NK-92 treated with Interleukin-12 subunit alpha and Interleukin-12 subunit beta, amount 100 ng/mL, for 24 hours (cell line): ENCODE measurements around the gene ZNF407.

Experiments used
- DNase-seq: peaks from one replicate; lab custom pipeline; 2025; lab: John Stamatoyannopoulos, UW

Gene ZNF407

DNA sequence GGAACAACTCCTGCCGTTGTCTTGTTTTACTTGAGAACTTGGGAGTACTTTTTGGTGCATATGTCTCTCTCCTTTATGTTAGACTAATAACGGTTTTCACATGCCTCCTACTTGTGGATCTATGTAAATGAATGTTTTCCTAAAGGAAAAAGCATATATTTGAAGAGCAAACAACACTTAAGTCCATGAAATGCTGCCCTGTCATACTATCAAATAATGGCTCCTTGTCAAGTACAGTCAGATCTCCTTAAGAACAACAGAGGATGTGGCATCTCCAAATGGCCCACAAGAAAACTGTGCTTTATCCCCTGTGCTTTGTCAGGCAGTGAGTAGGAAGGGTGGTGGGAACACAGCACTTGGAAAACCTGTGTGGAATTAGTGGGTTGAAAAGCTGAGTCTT is 413.0 kb downstream of the ZNF407 start:
- no peak for DNase-seq

DNA sequence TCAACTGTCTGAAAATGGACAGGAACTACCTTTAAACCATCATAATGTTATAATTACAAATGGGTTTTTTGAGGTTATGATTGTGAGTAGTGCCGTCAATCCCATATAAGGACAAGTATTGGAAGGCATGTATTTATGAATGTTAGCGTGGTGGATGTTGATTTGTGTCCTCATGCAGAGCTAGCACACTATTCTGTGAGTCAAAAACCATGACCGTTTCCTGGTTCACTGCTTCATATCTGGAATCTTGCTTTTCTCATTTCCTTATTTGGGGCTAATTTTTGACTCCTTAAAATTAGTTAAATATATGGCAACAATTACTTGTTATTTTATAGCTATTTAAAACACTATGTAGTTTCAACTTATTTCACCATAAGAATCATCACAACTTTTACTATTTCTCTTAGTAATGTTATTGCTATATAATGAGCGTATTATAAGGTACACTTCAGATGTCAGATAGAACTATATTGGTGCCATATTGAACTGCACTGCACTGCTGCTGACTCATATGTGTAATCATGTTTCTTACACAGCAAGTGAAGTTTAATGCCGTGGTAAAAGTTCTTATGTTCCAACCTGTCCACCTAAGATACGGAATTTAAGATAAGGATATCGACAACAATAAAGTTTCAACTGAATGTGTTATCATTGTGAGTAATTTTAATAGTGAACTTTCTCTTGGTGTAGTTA is 418.5 kb downstream of the ZNF407 start:
- no peak for DNase-seq

DNA sequence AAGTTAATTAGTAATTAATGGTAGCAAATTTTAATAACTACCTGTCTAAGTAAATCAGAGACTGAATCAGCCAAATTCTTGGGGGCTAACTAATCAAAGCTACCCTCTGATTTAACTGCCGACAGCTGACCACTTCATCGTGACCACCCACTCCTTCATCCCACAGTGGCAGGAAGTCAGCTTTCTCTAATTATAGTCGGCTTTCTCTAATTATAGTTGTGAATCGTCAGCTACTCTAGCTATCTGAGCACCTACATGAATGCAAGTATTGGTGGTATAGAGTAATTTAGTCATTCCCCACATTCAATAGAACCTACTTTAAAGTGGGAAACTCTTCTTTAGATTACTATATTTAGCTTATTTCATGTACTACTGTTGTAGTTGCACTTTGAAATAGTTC is 425.8 kb downstream of the ZNF407 start:
- no peak for DNase-seq

DNA sequence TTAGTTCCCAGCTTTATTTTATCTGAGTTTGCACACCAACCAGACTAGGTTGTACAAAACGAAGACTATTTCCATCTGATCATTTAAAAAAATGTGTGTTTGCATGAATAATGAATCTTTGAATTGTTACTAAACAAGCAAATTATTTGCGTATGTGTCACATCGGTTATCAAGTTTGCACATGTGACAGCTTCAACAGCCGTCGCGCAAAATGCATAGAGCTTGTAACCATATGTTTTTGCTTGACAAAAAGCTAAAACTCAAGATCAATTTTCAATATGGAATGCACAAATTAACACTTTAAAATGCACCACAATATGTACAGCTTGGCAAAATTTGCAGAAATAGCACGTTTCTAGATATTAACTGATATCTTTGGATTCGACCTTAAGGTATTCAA is 427.2 kb downstream of the ZNF407 start:
- no peak for DNase-seq

DNA sequence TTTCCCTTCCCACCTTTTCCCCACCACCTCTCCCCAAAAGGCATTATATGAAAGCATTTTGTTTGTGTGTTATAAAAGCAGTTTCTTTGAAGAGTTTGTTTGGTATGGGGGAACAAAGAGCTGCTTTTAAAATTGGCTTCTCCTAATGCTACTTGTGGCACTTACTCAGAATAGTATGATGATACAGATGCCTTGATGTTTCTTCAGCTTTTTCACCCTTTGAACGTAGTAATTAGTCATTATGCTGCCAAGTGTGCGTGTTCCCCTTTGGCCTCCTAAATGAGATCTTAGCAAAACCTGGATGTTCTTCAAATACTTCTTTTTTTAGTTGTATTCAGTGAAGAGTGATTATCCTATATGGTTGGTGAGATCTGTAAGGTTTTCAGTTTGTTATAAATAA is 427.9 kb downstream of the ZNF407 start:
- DNase-seq = no peak

DNA sequence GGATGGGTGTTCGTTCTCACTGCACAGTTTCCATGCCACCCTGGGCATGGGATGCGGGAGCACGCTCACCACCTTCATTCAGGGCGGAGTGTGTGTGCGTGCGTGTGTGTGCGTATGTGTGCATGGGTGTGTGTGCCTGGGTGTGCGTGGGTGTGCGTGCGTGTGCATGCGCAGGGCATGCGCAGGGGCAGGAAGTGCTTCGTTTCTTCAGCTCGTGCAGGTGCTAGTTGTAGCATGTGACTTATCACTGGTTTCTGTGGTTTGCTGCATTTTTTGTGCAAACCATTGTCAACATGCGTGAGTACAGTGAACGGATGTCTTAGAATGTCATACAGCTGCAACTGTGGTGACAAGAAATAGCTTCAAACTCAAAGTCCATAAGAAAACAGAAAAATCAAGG is 431.8 kb downstream of the ZNF407 start:
- DNase-seq = no peak

DNA sequence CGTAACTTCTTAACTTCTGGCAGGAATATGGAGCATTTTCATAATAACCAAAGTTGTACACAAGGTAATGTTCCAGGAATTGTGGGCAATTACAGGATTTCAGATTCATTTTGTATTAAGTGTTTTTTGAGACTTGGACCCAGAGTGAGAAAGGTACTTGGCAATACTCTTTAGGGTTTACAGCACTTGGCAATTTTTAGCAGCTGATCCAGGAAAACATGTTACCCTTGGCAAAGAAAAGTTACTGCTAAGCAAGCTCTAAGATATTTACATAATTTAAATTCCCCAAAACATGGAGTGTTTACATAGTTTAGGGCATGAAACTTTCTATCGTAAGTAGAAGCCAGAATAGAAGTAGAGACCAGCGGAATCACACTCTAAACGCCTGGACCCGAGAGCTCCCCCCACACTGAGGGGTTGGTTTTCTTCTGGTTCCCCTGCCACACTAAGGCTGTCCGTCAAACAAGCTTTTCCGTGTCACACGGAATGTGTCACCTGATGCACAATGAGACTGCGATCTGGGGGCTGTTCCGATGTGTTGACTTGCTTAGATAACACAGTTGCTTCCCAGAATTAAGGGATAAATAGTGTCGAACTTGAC is 434.1 kb downstream of the ZNF407 start:
- DNase-seq = no peak

DNA sequence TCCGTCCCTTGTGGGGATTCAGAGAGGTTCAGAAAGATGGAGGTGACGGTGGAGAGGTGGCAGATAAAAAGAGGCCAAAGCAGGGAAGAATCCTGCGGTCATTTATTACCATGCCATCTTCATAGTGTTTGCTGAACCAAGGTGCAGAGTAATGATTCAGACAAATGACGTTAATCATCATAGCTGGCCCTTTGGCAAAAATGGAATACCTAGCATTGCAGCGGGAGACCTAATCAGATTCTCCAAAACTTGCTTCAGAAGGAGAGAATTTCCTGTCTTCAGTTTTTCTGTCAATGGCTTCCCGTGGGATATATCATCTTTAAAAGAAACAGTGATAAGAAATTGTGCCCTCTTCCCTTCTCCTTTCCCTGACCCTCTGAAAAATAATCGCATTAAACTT is 435.8 kb downstream of the ZNF407 start:
- DNase-seq = no peak

DNA sequence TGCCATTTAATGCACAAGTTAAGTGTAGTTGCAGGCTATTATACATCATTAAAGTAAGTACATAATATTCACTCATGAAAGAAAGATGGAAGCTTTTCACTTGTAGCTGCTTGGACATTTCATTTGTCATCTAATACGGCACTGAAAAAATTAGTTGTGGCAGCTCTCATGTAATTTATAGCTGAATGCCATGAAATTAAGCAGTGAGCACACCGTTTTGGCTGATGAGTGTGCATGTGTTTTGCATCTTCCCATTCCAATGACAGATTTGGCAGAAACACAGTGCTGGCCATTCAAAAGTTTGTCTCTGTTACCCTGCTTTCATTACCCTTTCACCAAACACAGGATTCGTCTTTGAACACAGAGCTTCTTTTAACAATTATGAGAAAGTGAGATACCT is 437.3 kb downstream of the ZNF407 start:
- DNase-seq = no peak

DNA sequence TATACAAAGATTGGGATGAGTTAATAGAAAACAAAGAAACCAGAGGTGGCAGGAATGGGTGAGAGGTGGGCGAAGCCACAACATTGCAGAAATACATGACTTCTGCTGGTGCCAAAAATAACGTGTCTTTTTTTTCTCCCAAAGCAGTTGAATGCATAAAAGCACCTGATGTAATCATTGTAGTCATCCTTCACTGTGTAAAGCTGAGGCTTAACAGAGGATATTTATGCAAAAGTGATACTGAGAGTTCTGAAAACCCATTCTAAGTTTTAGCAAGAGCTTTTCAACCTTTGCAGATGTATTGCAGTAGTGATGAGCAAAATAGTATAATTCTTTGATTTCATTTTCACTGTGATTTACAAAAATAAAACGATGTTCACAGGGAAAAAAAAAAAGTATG is 438.3 kb downstream of the ZNF407 start:
- DNase-seq = no peak

DNA sequence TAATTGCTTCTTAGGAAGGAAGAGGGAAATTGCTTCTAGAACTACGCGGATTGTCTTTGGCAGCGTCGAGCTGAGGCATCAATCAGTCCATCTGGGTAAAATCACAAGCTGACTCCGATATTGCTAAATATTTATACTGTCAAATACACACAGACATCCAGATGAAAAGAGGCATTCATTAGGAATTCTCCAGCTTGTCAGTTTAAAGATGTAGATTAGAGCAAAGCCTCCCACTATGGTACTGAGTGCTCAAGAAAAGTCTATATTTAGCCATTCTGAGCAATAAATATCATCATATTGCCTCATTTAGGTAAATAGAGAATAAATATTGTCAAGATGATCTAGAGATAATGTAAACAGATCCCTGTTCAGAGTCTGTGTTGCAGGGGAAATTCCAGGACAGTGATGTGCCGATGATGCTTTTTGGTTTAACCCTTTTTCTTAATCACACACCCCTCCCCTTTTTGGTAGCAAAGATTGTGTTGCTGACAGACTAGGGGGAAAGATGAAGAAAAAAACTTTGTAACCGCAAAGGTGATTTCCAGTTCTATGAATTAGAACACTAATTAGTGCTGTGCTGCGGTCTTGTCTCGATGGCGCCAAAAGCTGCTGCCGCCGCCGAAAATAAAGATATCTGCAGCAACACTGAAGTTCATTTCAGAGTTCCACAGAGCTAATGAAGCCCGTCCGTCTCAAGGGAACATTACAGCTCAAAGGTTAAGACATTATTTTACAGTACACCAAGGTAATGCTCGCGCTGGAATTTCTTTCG is 439.4 kb downstream of the ZNF407 start:
- no peak for DNase-seq

DNA sequence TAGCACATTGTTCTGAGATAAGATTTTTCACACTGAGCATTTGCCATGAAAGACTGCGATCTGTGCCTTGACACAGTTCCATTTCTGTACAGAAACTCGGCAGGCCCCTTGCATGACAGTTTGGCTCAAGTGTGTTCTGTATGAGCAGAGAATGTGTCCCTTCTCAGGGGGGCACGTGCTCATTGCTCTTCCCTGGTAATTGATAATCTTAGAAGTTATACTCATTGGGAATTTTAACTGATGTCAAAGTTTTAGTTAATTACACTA is 440.0 kb downstream of the ZNF407 start:
- no peak for DNase-seq

DNA sequence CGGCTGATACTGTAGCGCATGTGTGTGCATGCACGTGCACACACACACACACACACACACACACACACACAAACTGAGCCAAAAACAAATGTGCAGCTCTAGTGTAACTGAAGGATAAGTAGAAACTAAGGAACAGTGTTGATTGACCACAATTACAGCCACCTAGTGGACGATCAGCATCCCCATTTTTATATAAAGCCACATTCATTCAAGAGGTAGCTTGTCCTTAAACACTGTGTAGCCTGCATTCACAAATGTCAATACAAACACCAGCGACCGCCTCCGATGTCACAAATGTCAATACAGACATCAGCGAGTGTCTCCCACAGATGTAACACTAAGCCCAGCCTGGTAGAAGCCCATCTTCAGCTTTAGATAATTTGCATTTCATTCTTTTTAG is 443.9 kb downstream of the ZNF407 start:
- DNase-seq = no peak

DNA sequence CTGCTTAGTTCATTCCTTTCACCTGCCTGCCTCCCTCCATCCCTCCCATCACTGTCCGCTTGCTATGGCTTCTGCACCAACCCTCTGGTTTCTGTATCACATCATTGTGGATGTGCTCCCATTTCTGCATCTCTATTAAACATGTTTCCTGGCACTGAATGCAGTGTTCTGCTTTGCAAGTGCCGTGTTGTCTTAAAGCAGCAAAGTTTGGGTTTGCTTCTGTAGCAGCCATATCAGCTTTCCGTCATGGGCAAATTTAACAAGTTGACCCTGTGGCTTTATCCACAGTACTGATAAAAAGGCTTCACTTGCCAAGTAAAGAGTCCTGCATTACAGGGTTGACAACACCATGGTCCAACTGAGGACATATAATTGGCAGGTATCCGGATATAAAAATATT is 445.8 kb downstream of the ZNF407 start:
- DNase-seq = no peak

DNA sequence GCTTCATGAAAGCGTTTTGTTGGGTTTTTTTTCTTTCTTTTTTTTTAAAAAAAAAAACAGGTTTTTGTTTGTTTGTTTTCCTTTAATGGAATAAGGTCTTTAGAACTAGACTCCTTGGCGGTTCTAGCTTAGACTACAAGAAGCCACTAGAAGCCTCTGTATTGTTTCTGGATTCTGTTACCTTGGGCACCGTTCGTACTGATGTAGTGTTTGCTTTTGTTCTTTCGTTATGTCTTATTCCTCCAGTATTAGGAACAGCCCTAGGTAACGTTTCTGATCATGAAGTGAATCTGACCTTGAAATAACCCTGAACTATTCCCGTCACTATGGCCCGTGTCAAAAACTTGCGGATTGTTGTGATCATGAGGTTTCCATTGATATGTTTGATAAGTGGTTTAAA is 446.6 kb downstream of the ZNF407 start:
- DNase-seq = no peak

DNA sequence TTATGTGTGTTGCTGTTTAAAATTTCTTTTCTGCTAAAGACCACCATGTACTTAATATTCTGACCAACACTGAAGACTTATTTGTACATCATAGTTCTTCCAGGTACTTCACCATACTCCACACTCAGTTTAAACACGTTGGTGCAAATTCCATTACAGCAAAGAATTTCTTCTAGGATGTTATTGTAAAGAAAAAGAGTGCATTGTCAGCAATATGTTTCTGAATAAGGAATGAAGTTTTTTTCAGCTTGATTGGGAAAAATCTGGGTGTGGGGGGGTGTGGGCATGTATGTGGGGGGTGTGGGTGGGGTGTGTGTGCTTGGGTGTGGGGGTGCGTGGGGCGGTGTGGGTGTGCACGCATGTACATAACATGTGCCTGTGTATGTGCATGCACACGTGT is 447.1 kb downstream of the ZNF407 start:
- no peak for DNase-seq

DNA sequence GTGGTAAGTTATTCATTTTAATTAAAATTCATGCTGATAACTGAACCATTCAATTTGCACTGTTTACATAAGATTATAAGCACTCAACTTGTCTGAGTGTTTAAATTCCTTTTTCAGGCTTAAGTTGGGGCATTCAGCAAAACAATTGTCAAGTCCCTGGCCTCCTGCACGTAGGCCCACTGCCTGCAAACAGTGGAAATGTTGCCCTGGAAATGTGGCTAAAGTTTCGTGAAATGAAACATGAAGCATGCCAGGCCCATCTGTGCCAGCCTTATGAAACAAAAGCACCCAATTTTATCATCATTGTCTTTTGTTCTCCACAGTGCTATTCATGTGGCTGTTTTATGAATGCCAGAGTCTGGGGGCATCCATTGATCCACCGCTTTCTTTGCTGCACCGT is 447.6 kb downstream of the ZNF407 start:
- DNase-seq = no peak

DNA sequence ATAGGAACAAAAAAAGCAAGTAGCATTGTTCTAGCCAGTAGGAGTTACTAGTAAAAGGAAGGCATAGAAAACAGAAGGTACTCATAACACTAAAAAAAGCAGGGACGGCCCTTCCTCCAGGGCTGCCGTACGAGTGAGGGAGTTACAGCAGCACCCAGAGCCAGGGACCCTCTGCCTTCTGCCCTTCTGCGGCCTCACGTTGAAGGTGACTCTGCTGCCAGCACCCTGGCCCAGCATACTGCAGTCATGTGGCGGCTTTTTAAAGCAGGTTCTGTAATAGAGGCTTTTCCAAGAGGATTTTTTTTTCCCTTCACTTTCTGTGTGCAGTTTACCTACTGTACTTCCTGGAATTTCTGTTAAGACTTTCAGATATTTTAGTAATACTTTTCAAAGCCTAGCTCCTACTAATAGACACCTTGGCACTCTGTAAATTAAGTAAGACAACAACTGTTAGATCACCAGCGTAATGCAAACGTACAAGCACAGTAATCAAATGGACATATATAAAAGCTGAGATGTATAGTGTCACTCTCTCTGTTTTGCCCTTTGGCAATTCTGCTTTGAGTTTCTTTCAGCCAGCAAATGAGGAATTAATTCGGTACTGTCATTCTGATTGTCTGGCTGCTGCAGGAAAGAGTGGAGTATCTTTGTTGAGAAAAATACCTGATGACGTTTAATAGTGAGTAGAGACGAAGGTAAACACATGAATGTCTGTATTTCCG is 449.7 kb downstream of the ZNF407 start:
- no peak for DNase-seq

DNA sequence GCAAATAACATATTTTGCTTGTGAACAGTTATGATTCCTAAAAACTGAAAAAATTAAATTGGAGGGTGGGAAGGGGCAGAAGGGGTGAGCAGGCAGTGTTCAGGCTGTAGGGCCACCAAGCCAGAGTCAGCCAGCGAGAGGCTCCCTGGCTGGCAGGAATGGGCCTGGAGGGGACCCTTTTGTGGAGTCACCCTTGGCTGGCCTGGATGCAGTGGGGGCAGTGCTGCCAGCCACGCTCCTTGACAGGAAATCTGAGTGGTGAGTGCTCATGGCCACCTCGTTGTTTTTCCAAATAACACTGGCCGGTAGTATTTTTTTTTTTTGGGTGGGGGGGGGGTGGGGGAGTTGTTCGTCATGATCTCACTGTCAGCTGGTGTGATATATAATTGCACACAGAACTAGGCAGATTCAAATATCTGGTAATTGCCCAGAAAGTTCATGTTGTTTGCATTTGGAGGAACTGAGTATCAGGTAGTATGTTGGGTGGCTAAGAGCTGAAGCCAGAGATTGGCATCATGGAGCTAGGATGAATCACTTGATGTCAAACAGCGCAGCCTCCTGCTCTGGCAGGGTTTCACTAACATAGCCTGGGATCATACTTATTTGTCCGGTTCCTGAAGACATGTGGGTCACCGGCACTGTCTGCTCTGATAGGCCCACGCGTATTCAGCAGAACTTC is 451.2 kb downstream of the ZNF407 start:
- DNase-seq = no peak

DNA sequence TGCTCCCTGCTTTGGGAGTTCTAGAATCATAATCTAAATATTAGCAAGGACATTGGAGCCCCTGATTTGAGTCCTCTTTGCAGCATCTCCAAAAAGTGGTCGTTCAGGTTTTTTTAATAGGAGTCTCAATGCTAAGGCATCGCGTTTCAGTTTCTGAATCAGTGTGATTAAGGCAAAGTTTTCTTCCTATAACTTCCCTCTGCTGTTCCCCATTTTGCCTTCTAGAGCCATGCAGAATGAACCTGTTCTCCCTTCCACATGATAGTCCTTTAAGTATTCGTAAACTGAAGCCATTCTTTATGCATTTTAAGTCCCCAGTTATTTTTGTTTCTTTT is 451.8 kb downstream of the ZNF407 start:
- no peak for DNase-seq

DNA sequence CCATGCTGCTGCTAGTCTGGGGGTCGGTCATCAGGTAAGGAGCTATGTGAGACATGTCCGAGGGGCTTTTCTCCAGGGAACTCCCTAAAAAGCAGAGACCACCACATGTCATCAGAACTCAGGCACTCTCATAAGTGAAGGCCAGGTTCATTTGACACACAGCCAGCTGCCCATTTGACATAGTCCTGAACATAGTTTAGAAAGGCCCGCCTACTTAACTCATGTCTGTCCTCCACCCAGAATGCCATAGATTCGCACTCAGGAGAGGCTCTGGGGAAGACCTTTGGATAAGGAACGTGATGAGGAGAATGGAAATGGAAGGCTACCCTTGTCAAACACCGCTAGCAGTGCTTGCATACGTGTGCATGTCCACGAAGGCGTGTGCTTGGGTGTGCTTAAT is 454.1 kb downstream of the ZNF407 start:
- no peak for DNase-seq

DNA sequence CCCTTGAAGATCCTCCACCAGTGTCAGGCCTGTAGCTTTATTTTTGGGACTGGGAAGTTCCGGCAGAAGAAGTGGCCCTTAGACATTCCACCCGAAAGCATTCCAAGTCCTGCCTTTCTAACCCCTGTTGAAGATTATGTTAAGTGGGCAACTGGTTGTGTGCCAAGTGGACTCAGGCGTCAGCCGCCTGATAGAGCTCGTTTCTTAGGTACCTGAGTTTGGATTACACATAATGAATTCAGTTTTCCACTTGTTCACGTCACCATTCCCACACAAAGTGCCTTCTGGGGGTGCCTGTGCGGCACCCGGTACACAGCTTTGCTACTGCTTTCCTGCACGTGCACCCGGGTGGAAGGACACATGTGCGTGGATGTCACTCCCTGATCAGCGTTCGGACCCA is 454.8 kb downstream of the ZNF407 start:
- no peak for DNase-seq
